Stimulated activated CD8-positive, alpha-beta memory T cell treated with anti-CD3 and anti-CD28 coated beads, Interleukin-15, amount 100 ng/mL, for 48 hours (primary cell): ENCODE data around the gene ZZZ3.
"Not testable (repeated sequence)": the region's sequence is repeated elsewhere in the genome, so short reads cannot be mapped to it uniquely, and the experiment has no call there.

Experiments
- DNase-seq, 2 donors: peaks; one replicate each; pipeline ENCODE4 v3.0.0-alpha.2; 2020; ENCODE audit warnings: low read depth in 2 of 2

The ZZZ3 gene

GRCh38 chr1:77670330-77670729, 12.1 kb downstream of the ZZZ3 start:
- no peak for DNase-seq

- DNase-seq, result no peak
Measured at GRCh38 chr1:77668924-77669449, 13.5 kb downstream of the ZZZ3 start.

DNA sequence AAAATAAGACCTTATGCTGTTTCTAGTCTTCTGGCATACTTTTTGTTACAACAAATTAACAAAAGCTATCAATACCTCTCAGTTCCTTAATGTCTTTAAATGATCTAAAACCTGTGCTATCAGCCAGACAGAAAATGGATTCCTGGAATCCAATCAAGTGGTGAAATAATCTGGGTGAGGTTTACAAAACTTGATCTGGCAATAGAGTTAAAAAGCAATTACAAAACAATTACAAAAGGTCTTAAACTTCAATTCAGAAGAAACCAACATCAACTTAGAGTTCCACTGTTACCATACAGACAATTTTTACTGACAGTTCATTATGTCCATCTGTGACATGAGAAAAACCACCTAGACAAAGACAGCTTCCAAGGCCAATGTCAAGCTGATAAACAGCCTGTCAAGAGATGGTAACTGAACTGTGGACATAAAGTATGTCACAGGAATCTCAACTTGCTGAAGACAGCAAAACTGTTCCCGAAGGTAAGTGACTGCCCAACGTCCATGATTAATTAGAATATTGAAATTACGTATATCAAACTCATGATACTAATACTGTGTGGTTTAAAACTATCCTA, 17.4 kb downstream of the ZZZ3 start:
- no peak for DNase-seq

- no peak for DNase-seq
Measured at GRCh38 chr1:77661696-77662095, 20.8 kb downstream of the ZZZ3 start.

DNA sequence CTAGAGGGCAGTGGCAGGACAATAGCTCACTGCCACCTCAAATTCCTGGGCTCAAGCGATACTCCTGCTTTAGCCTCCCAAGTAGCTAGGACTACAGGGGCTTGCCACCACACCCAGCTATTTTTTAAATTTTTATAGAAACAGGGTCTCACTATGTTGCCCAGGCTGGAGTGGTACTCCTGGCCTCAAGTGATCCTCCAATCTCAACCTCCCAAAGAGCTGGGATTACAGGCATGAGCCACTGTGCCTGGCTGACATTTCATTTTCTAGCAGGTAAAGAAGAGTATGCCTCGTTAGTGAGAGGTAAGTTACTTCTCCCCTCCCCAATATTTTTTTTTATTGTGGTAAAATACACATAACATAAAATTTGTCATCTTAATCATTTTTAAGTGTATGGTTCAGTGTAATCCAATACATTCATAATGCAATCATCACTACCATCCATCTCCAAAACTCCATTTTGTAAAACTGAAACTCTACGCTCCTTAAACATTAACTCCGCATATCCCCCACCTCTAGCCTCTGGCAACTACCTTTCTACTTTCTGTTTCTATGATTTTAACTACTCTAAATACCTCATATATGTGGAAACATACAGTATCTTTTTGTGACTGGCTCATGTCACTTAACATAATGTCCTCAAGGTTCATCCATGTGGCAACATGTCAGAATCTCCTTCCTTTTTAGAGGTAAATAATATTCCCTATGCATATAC, 22.4 kb downstream of the ZZZ3 start:
- no peak for DNase-seq

DNA sequence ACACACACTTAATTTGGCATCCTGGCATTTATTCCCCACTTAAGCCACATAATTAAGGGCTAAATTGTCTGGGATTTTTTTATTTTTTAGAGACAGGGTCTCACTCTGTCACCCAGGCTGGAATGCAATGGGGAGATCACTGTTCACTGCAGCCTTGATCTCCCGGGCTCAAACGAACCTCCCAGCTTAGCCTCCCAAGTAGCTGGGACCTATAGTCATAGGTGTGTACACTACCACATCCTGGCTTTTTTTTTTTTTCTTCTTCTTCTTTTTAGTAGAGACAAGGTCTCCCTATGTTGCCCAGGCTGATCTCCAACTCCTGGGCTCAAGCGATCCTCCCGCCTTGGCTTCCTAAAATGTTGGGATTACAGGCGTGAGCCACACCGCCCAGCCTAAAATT, 24.2 kb downstream of the ZZZ3 start:
- DNase-seq, result no peak

DNA sequence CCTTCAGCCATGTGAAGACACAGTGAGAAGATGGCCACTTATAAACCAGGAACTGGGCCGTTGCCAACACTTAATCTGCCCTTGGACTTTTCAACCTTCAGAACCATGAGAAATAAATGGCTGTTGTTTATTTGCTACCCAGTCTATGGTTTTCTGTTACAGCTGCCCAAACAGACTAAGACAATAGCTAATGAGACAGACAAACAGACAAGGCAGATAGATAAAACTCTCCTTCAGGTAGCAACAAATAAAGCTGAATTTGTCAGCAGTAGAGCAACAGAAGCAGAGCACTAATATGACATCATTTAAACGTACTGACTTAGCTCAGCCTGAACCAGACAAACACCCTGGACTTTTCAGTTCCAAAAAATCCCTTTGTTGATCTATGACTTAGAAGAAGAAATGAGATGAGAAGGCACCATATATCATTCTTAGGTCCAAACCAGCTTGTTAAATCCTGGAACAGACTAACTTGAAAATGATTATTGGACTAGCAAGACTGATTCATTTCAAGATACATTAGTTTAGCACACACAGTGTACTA, 27.0 kb downstream of the ZZZ3 start:
- DNase-seq, result no peak

DNA sequence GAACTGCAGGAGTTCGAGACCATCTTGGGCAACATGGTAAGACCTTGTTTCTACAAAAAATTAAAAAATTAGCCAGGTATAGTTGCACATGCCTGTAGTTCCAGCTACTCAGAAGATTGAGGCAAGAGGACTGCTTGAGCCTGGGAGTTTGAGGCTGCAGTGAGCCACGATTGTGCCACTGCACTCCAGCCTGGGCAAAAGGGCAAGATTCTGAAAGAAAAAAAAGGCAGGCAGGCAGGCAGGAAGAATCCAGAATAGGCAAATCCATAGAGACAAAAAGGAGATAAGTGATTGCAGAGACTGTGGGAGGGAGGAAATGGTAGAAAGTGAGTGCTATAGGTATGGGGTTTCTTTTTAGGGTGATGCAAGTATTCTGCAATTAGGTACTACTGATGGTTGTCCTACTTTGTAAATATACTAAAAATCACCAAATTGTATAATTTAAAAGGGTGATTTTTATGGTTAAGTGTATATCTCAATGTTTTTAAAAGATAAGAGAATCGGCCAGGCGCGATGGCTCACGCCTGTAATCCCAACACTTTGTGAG, 29.4 kb downstream of the ZZZ3 start:
- DNase-seq, result no peak

GRCh38 chr1:77652268-77652667, 30.2 kb downstream of the ZZZ3 start:
- no peak for DNase-seq

GRCh38 chr1:77649127-77649526, 33.3 kb downstream of the ZZZ3 start:
- no peak for DNase-seq

- DNase-seq, result not testable (repeated sequence)
Measured at GRCh38 chr1:77646224-77646623, 36.2 kb downstream of the ZZZ3 start.

- DNase-seq, result no peak
Measured at GRCh38 chr1:77643456-77643855, 39.0 kb downstream of the ZZZ3 start.

DNA sequence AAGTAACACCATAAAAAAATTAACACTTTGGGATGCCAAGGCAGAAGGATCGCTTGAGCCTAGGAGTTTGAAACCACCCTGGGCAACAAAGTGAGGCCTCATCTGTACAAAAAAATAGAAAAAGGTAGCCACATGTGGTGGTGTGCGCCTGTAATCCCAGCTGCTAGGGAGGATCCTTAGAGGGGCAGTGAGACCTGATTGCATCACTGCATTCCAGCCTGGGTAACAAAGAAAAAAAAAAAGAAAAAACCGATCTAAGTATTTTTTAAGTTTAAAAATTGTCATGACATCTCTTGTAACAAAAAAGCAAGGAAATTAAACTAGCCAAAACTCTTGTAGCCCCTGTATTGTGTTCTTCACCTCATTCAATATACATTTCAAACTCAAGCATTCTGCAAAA, 39.5 kb downstream of the ZZZ3 start:
- DNase-seq, result no peak

DNA sequence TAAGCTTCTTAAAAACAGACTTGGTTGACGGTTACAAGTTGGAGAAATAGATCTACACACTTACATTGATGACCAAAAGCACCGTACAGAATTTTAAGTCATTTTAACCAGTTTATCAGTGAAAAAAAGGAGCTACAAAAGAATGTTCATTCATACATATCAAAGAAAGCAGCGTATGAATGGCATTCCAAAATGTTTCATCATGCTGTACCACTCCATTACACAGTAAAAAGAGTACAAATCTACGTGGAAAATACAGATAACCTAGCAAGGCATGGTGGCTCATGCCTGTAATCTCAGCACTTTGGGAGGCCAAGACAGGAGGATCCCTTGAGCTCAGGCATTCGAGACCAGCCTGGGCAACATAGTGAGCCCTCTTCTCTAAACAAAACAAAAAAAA, 40.3 kb downstream of the ZZZ3 start:
- DNase-seq, result no peak

GRCh38 chr1:77639557-77640069, 42.8 kb downstream of the ZZZ3 start:
- no peak for DNase-seq

DNA sequence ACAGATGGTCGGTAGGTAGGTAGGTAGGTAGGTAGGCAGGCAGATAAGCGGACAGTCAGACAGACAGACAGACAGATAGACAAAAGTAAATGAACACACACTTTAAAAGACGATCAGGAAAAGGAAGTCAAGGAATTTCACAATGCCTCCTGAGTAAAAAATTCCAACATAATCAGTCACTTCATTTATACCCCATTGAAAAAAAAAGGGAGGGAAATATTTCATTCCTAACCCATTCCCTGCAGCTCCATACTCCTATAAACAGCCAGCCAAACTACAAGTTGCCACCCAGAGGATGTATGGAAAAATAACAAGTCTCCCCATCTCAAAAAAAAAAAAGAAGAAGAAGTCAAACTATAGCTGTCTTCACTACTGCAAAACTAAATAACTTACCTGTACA, 43.4 kb downstream of the ZZZ3 start:
- no peak for DNase-seq

DNA sequence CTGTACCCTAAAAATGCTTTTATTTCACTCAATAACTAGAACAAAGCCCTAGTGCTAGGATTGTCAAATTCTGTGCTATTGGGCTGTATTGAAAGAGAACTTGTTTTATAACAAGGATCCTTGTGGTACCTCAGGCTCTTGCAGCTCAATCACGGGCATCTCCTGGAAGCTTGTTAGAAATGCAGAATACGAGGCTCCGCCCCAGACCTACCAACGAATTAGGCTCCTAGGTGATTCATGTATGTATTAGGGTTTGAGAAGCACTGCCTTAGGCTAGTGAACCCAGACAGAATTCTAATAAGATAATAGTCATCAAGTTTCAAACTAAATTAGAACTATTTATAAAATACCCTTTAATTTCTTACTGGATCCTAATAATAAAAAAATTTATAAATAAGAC, 45.6 kb downstream of the ZZZ3 start:
- DNase-seq, result no peak
